Measurements from ENCODE around the gene CBFB.

GRCh38 chr16:67148656-67149275 lies 119.8 kb downstream of the CBFB start:
- no peak for TF ChIP-seq CTCF (IDR thresholded peaks at IDR 0.05; ENCODE audit: low read depth, low read length)
- no peak for TF ChIP-seq EZH2phosphoT487 (IDR thresholded peaks at IDR 0.05; ENCODE audit: low read depth)

All from OCI-LY3 (cell line).